Retinal pigment epithelial cell (primary cell): ENCODE data around the gene C1orf210.

Experiments
- DNase-seq: peaks from one replicate; pipeline ENCODE4 v3.0.0-alpha.2; 2010; ENCODE audit warnings: low read depth
- H3K4me3 ChIP-seq: 2 replicates; pipeline ENCODE4 v1.5.1; 2011; ENCODE audit warnings: mild to moderate bottlenecking, low read length, control low read depth, moderate library complexity
- CTCF ChIP-seq: conservative IDR thresholded peaks from 2 replicates; pipeline ENCODE4 v1.5.1; 2011; ENCODE audit warnings: low read depth, low read length, control low read depth, inconsistent platforms

The C1orf210 gene

GRCh38 chr1:43273708-43274107, 11.7 kb downstream of the C1orf210 start:
- no peak for TF ChIP-seq CTCF
- no peak for DNase-seq
- no peak overlapping the region for H3K4me3 ChIP-seq

- TF ChIP-seq CTCF: no peak
- DNase-seq: no peak
- H3K4me3 ChIP-seq: no peak overlapping the region
Observed at GRCh38 chr1:43272576-43273571, 12.5 kb downstream of the C1orf210 start.

GRCh38 chr1:43272161-43272560, 13.2 kb downstream of the C1orf210 start:
- DNase-seq: no peak
- TF ChIP-seq CTCF: no peak
- no peak overlapping the region for H3K4me3 ChIP-seq

GRCh38 chr1:43271186-43272118, 13.9 kb downstream of the C1orf210 start:
- no peak for TF ChIP-seq CTCF
- H3K4me3 ChIP-seq: peak overlapping the region; percentile 50
- DNase-seq: no peak

- H3K4me3 ChIP-seq: peak overlapping the region; percentile 50
- no peak for TF ChIP-seq CTCF
- no peak for DNase-seq
Observed at GRCh38 chr1:43270421-43271095, 14.8 kb downstream of the C1orf210 start.

- DNase-seq: no peak
- no peak for TF ChIP-seq CTCF
- peak within 1 kb of the TSS; percentile 50 for H3K4me3 ChIP-seq
Observed at GRCh38 chr1:43269627-43270375, 15.6 kb downstream of the C1orf210 start, which contains the start of gene TMEM125. TSS of gene TMEM125 (plus strand) at chr1:43269983. CDS start at chr1:43272723, 2,740 bp downstream.
